HEK293 (cell line): ENCODE data around the gene RANBP2.
"Not testable (repeated sequence)": the region's sequence is repeated elsewhere in the genome, so short reads cannot be mapped to it uniquely, and the experiment has no call there.

Experiments used
- CTCF ChIP-seq: fragments of 450-650 bp; formaldehyde crosslinking; IDR thresholded peaks from 2 replicates; pipeline ENCODE4 v1.5.1; 2016; ENCODE audit warnings: missing biosample characterization, missing genetic modification characterization
- FEZF1 ChIP-seq: fragments of 450-650 bp; formaldehyde crosslinking; IDR thresholded peaks from 2 replicates; pipeline ENCODE4 v1.5.1; 2016; ENCODE audit warnings: missing biosample characterization, missing genetic modification characterization
- HOXA7 ChIP-seq: sonication (generic); formaldehyde crosslinking; IDR thresholded peaks from 2 replicates; pipeline ENCODE4 v1.8.1; 2022; ENCODE audit warnings: missing genetic modification reagents, borderline replicate concordance
- INSM2 ChIP-seq: fragments of 450-650 bp; formaldehyde crosslinking; IDR thresholded peaks from 2 replicates; pipeline ENCODE4 v1.5.1; 2016; ENCODE audit warnings: missing biosample characterization, missing genetic modification characterization
- KLF9 ChIP-seq: fragments of 450-650 bp; formaldehyde crosslinking; IDR thresholded peaks from 2 replicates; pipeline ENCODE4 v1.5.1; 2016; ENCODE audit warnings: missing biosample characterization, missing genetic modification characterization, low read depth
- PBX3 ChIP-seq: sonication (generic); formaldehyde crosslinking; IDR thresholded peaks from 2 replicates; pipeline ENCODE4 v1.8.1; 2022; ENCODE audit warnings: mild to moderate bottlenecking, moderate library complexity, missing genetic modification reagents
- YY1 ChIP-seq: fragments of 450-650 bp; formaldehyde crosslinking; IDR thresholded peaks from 2 replicates; pipeline ENCODE4 v1.5.1; 2018; ENCODE audit warnings: missing biosample characterization, missing genetic modification characterization
- ZFP41 ChIP-seq: fragments of 450-650 bp; formaldehyde crosslinking; IDR thresholded peaks from 2 replicates; pipeline ENCODE4 v1.5.1; 2016; ENCODE audit warnings: missing biosample characterization, missing genetic modification characterization, borderline replicate concordance
- ZNF624 ChIP-seq: fragments of 450-650 bp; formaldehyde crosslinking; IDR thresholded peaks from 2 replicates; pipeline ENCODE4 v1.5.1; 2017; ENCODE audit warnings: missing biosample characterization, missing genetic modification characterization
- ZNF645 ChIP-seq: fragments of 450-650 bp; formaldehyde crosslinking; IDR thresholded peaks from 2 replicates; pipeline ENCODE4; 2016; ENCODE audit warnings: missing biosample characterization, missing genetic modification characterization
- ZNF785 ChIP-seq: fragments of 450-650 bp; formaldehyde crosslinking; IDR thresholded peaks from 2 replicates; pipeline ENCODE4 v1.5.1; 2016; ENCODE audit warnings: missing biosample characterization, missing genetic modification characterization
- ZSCAN30 ChIP-seq: fragments of 450-650 bp; IDR thresholded peaks from 2 replicates; pipeline ENCODE4 v1.5.1; 2018; ENCODE audit warnings: missing biosample characterization, mild to moderate bottlenecking, missing genetic modification characterization, moderate library complexity

- TF ChIP-seq CTCF (tag by site-specific recombination); HOXA7 (CRISPR knock-in tag); KLF9 (tag by site-specific recombination); ZNF785; ZNF624 (tag by site-specific recombination); INSM2 (tag by site-specific recombination); ZNF645; ZSCAN30 (tag by site-specific recombination); FEZF1; ZFP41 (tag by site-specific recombination); YY1 (tag by site-specific recombination); PBX3 (CRISPR knock-in tag): not testable (repeated sequence)
Measured at GRCh38 chr2:108766671-108767070, 47.4 kb downstream of the RANBP2 start.
